Type B pancreatic cell (in vitro differentiated cells): ENCODE measurements around the gene NR6A1. TPM values are rescaled to one million over a fixed set of nuclear protein-coding genes. Genes with fewer than 3 reads are reported as not detected.
A peak's percentile ranks its signal among the peaks of the same experiment; 100 is the strongest.

Experiments used
- DNase-seq: peaks from one replicate; pipeline ENCODE4 v3.0.0; 2021; ENCODE audit warnings: mixed read lengths; ENCODE audit not compliant: unreplicated experiment; ENCODE audit errors: extremely low spot score
- H3K27ac Mint-ChIP-seq: 2 replicates; pipeline ENCODE4 v1.8.0; 2021; ENCODE audit warnings: mild to moderate bottlenecking, mixed read lengths
- H3K27me3 Mint-ChIP-seq: 2 replicates; pipeline ENCODE4 v1.8.0; 2021; ENCODE audit warnings: mixed read lengths
- H3K36me3 Mint-ChIP-seq: 2 replicates; pipeline ENCODE4 v1.8.0; 2021; ENCODE audit warnings: mixed read lengths
- H3K4me1 Mint-ChIP-seq: one replicate; pipeline ENCODE4 v1.8.0; 2021; ENCODE audit warnings: mixed read lengths; ENCODE audit not compliant: unreplicated experiment
- H3K4me3 Mint-ChIP-seq: 2 replicates; pipeline ENCODE4 v1.8.0; 2021; ENCODE audit warnings: mild to moderate bottlenecking, mixed read lengths
- H3K9me3 Mint-ChIP-seq: 2 replicates; pipeline ENCODE4 v1.8.0; 2021; ENCODE audit warnings: mixed read lengths
- microRNA-seq: library from miRNA; unstranded; fragments of <30 nt; microRNA quantifications from one replicate; pipeline ENCODE4, GENCODE V29; 2020
- total RNA-seq: library from RNA; stranded (reverse); gene quantifications from 2 replicates; pipeline ENCODE4 v1.2.1, GENCODE V29; 2021; ENCODE audit warnings: low replicate concordance
- TF ChIP-seq, protein P1 (sequence below): fragments of 200-600 bp; sonication (generic); conservative IDR thresholded peaks from 2 replicates; pipeline ENCODE4 v1.5.0; 2021; ENCODE audit warnings: antibody characterized with exemption, mild to moderate bottlenecking

The NR6A1 gene
- total RNA-seq, 1 donor from 2014 or later = 10.0 TPM

DNA sequence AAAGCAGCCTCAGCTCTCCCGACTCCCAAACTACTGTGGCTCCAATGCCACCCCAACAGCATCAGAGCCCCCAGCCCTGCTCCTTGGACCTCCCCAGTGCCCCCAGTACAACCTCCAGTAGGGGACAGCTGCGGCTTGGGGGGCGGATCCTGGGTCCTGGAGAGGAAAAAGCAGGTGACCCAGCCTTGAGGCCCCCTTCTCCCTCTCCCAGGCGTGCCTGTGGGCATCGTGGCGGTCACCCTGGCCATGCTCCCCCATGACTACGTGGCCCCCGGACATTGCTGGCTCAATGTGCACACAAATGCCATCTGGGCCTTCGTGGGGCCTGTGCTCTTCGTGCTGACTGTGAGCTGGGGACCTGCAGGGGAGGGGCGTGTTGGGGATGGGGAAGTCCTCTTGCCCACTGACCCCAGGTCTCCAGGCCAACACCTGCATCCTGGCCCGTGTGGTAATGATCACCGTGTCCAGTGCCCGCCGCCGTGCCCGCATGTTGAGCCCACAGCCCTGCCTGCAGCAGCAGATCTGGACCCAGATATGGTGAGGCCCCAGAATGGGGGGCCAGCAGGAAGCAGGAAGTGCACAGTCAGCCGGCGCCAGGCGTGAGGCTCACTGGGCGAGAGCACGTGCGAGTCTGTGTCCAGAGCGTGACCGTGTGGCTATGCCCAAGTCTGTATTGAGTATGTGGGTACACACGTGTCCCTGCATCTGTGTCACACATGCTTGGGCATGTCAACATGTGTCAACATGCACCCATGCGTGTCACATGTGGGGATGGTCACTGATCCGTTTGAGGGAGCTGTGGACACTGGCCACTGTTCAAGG, 301.9 kb downstream of the NR6A1 start:
- Mint-ChIP-seq H3K36me3 (no peaks in the 10 kb centered on the region), H3K9me3 (no peaks in the 10 kb centered on the region), H3K27ac (no peak overlapping the region), H3K27me3 (peaks cover 19% of the 10 kb centered on the region), H3K4me1 (no peaks in the 10 kb centered on the region), H3K4me3 (no peak overlapping the region)
- no peak for DNase-seq
- TF ChIP-seq, protein P1, sequence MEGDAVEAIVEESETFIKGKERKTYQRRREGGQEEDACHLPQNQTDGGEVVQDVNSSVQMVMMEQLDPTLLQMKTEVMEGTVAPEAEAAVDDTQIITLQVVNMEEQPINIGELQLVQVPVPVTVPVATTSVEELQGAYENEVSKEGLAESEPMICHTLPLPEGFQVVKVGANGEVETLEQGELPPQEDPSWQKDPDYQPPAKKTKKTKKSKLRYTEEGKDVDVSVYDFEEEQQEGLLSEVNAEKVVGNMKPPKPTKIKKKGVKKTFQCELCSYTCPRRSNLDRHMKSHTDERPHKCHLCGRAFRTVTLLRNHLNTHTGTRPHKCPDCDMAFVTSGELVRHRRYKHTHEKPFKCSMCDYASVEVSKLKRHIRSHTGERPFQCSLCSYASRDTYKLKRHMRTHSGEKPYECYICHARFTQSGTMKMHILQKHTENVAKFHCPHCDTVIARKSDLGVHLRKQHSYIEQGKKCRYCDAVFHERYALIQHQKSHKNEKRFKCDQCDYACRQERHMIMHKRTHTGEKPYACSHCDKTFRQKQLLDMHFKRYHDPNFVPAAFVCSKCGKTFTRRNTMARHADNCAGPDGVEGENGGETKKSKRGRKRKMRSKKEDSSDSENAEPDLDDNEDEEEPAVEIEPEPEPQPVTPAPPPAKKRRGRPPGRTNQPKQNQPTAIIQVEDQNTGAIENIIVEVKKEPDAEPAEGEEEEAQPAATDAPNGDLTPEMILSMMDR = no peak

DNA sequence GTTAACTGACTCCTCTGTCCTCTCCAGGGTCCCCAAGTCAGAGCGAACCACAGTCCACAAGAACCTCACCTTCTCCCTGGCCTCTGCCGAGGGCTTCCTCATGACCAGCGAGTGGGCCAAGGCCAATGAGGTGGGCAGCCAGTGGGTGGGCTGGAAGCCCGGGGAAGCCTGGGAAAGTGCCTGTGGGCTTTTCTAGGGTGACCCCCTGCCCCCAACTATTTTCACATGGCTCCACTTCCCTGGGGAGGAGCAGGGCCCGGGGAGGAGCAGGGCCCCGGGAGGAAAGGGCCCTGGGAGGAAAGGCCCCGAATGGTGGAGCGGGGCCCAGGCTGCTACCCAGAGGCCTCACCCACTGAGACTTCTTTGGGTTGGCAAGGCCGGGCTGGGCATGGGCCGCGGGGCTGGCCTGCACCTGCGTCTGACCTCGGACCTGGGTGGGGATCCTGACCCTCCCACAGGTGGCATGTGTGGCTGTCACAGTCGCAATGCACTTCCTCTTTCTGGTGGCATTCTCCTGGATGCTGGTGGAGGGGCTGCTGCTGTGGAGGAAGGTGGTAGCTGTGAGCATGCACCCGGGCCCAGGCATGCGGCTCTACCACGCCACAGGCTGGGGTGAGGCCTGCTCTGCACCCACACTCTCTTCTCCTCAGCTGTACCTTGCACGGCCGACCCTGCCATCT, 302.9 kb downstream of the NR6A1 start:
- Mint-ChIP-seq H3K27me3 (peaks cover 17% of the 10 kb centered on the region), H3K9me3 (no peaks in the 10 kb centered on the region), H3K36me3 (no peaks in the 10 kb centered on the region), H3K4me3 (no peak overlapping the region), H3K4me1 (no peaks in the 10 kb centered on the region), H3K27ac (no peak overlapping the region)
- no peak for DNase-seq
- TF ChIP-seq, protein P1 = no peak

DNA sequence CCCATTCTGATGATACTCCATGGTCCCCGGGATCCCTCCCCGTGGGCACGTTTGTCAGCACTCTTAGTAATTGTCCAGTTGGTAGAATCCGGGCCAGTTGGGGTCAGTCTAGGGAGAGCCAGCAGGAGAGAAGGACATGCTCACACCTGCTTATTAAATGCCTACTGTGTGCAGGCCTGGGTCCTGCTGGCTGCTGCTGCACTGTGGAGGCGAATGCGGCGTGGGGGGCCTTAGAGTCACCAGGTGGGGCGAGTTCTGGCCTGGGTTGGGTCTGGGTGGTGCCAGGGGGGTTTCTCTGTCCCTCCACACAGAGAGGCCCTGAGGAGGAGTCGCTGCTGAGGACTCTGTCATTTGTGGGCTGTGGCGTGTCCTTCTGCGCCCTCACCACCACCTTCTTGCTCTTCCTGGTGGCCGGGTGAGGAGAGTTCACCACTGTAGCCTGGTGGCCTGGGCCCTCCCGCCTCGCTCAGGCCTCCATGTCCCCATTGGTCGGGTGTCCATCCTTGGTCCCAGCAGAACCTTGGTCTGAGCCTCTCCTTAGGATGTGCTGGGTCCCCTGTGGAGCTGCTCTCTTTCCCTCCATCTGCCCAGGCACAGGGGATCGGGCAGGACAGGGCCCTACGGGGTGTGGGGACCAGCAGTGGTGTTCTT, 303.6 kb downstream of the NR6A1 start:
- DNase-seq = no peak
- Mint-ChIP-seq H3K36me3 (no peaks in the 10 kb centered on the region), H3K4me3 (no peak overlapping the region), H3K27me3 (peaks cover 20% of the 10 kb centered on the region), H3K27ac (no peak overlapping the region), H3K9me3 (no peaks in the 10 kb centered on the region), H3K4me1 (no peaks in the 10 kb centered on the region)
- TF ChIP-seq, protein P1 = no peak

Small RNA genes within 50 kb of the gene (microRNA-seq; reads per million reads assigned to microRNA genes)
- gene MIR181A2 (1,925 reads per million, percentile 86 among the genes with 10 or more reads in this experiment), gene MIR181B2 (287 reads per million, percentile 71 among the genes with 10 or more reads in this experiment)

Other genes with a start within 250 kb of the NR6A1 start
- gene OLFML2A, start 5.8 kb upstream of the NR6A1 start, total RNA-seq = 6.3 and 10.8 TPM in 2 replicates
- gene WDR38, start 82.1 kb upstream of the NR6A1 start, total RNA-seq = 0.75 TPM in 1 of 2 replicates, not detected in the other
- gene RPL35, start 90.6 kb upstream of the NR6A1 start, total RNA-seq = 1,370 and 1,381 TPM in 2 replicates
- 37.9 and 38.9 TPM in 2 replicates for gene ARPC5L, start 90.8 kb upstream of the NR6A1 start, total RNA-seq
- gene GOLGA1, start 169.8 kb upstream of the NR6A1 start, total RNA-seq = 18.4 and 22.6 TPM in 2 replicates